Bronchial epithelial cell (primary cell): ENCODE results near the gene STT3B. TPM values are rescaled to one million over a fixed set of nuclear protein-coding genes. Genes with fewer than 3 reads are reported as not detected.

ENCODE experiments used
- DNase-seq: peaks from one replicate; pipeline ENCODE4 v3.0.0-alpha.2; 2010; ENCODE audit warnings: low read depth
- FAIRE-seq: peaks from 2 replicates; lab custom pipeline; 2011; peaks lifted over from hg19 to GRCh38; lab: Jason Lieb, UNC
- H3K27me3 ChIP-seq: 2 replicates; pipeline ENCODE4 v1.5.1; 2011; ENCODE audit warnings: low read length; ENCODE audit not compliant: control insufficient read depth, insufficient read depth
- H3K36me3 ChIP-seq: 2 replicates; pipeline ENCODE4 v1.5.1; 2011; ENCODE audit warnings: low read length; ENCODE audit not compliant: control insufficient read depth, insufficient read depth
- H3K4me3 ChIP-seq: 2 replicates; pipeline ENCODE4 v1.5.1; 2011; ENCODE audit warnings: mild to moderate bottlenecking, low read depth, low read length, control low read depth
- CTCF ChIP-seq: IDR thresholded peaks from 2 replicates; pipeline ENCODE4 v1.5.1; 2011; ENCODE audit warnings: mild to moderate bottlenecking, moderate library complexity, low read length, control low read depth, inconsistent platforms; ENCODE audit not compliant: insufficient read depth, severe bottlenecking
- total RNA-seq: library from RNA; depleted of rRNA; stranded (reverse); fragments of >200 nt; gene quantifications from 2 replicates; pipeline ENCODE4 v1.2.1, GENCODE V29; 2014

The STT3B gene
- total RNA-seq, 1 donor from 2014 or later = 343 TPM

- no peak overlapping the region for H3K4me3 ChIP-seq
- no peak for TF ChIP-seq CTCF
- H3K27me3 ChIP-seq = no peaks in the 10 kb centered on the region
- no peak for FAIRE-seq
- no peaks in the 10 kb centered on the region for H3K36me3 ChIP-seq
- DNase-seq = no peak
Measured at GRCh38 chr3:31636694-31637442, 104.1 kb downstream of the STT3B start.

GRCh38 chr3:31639828-31640227 is 107.1 kb downstream of the STT3B start:
- TF ChIP-seq CTCF = no peak
- no peak overlapping the region for H3K4me3 ChIP-seq
- H3K27me3 ChIP-seq = no peaks in the 10 kb centered on the region
- FAIRE-seq (no peak), DNase-seq (no peak)
- no peaks in the 10 kb centered on the region for H3K36me3 ChIP-seq

DNA sequence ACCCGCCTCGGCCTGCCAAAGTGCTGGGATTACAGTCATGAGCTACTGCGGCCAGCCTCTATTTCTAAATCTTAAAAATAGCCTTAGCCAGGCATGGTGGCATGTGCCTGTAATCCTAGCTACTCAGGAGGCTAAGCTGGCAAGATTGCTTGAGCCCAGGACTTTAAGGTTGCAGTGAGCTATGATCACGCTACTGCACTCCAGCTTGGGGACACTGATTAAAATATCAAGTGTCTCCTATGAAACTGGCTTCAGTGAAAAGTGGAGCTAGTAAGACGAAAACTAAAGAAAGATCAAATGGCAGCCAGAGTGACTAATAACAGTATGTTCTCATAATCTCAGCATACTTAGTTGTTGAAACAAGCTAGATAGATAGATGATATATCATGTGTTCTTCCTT is 112.5 kb downstream of the STT3B start:
- no peak for FAIRE-seq
- H3K4me3 ChIP-seq = no peak overlapping the region
- no peaks in the 10 kb centered on the region for H3K27me3 ChIP-seq
- peaks cover 10% of the 10 kb centered on the region for H3K36me3 ChIP-seq
- no peak for TF ChIP-seq CTCF
- DNase-seq = no peak

DNA sequence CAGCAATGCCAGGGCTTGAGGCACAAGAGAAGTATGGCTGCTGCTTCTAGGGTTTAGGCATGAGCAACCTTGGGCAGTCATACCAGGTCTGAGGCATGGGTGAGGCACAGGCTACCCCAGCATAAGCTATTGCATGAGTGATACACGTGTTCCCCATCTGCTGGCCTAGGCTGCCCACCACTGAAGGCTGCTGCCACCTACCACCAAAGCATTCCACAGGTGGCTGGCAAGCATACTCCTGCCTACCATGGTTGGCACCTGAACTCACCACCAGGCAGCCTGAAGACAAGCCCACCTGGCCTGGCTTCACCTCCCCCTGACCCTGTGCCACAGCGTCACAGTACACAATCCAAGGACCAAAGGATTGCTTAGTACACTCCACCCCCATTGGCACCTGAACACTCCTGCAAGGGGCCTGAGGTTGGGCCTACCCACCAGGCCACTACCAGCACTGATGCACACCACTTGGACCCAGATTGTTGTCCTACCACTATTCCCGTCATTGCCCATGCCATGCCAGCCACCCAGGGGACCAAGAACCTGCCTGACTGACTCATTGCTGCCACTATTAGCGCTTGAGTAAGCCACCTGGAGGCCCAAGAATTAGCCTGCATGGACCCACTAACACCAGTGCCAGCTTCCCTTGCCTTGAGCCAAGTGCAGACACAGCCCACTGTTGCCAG is 115.7 kb downstream of the STT3B start:
- FAIRE-seq (no peak), DNase-seq (no peak)
- no peak overlapping the region for H3K4me3 ChIP-seq
- TF ChIP-seq CTCF = no peak
- peaks cover 10% of the 10 kb centered on the region for H3K36me3 ChIP-seq
- no peaks in the 10 kb centered on the region for H3K27me3 ChIP-seq

DNA sequence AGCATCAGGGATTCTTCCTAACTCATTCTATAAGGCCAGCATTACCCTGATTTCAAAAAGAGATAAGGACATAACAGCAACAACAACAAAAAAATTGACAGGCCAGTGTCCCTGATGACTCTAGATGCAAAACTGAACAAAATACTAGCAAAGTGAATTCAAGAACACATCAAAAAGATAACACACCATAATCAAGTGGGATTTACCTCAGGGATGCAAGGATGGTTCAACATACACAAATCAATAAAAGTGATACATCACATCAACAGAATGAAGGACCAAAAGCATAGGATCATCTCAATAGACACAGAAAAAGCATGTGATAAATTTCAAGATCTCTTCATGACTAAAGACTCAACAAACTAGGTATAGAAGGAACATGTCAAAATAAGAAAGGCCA is 119.6 kb downstream of the STT3B start:
- no peak overlapping the region for H3K4me3 ChIP-seq
- TF ChIP-seq CTCF = no peak
- H3K36me3 ChIP-seq = peaks cover 7% of the 10 kb centered on the region
- DNase-seq (no peak), FAIRE-seq (no peak)
- no peaks in the 10 kb centered on the region for H3K27me3 ChIP-seq
